Effector CD4-positive, alpha-beta T cell (primary cell): ENCODE measurements around the gene CAPZA3. TPM values are rescaled to one million over a fixed set of nuclear protein-coding genes. Genes with fewer than 3 reads are reported as not detected.
"Not testable (repeated sequence)": the region's sequence is repeated elsewhere in the genome, so short reads cannot be mapped to it uniquely, and the experiment has no call there.

Experiments used
- DNase-seq: peaks from one replicate; pipeline ENCODE4 v3.0.0-alpha.2; 2020
- total RNA-seq: gene quantifications from one replicate; lab custom pipeline; 2026; lab: John Stamatoyannopoulos, UW

Gene CAPZA3
- not detected for total RNA-seq

GRCh38 chr12:18737819-18738218 is at the start of gene CAPZA3, which contains the start of gene PLCZ1:
Gene CAPZA3 (plus strand): TSS chr12:18738119. CDS start chr12:18738269, 150 bp downstream.
Gene PLCZ1 (minus strand): TSS chr12:18738012. CDS start chr12:18737371, 641 bp downstream.
- no peak for DNase-seq

- DNase-seq, result no peak
Measured at GRCh38 chr12:18689771-18690170, 48.1 kb upstream of the CAPZA3 start.

GRCh38 chr12:18690653-18691052 is 47.3 kb upstream of the CAPZA3 start:
- no peak for DNase-seq

- not testable (repeated sequence) for DNase-seq
Measured at GRCh38 chr12:18693986-18694385, 43.9 kb upstream of the CAPZA3 start.

- no peak for DNase-seq
Measured at GRCh38 chr12:18696971-18697602, 40.8 kb upstream of the CAPZA3 start.

- no peak for DNase-seq
Measured at GRCh38 chr12:18700271-18700670, 37.6 kb upstream of the CAPZA3 start.

GRCh38 chr12:18703321-18703720 is 34.6 kb upstream of the CAPZA3 start:
- DNase-seq, result no peak

GRCh38 chr12:18703911-18704310 is 34.0 kb upstream of the CAPZA3 start:
- DNase-seq, result no peak

- DNase-seq, result no peak
Measured at GRCh38 chr12:18706798-18707197, 31.1 kb upstream of the CAPZA3 start.

- DNase-seq, result no peak
Measured at GRCh38 chr12:18716236-18716635, 21.7 kb upstream of the CAPZA3 start.

GRCh38 chr12:18718462-18718861 is 19.5 kb upstream of the CAPZA3 start:
- DNase-seq, result no peak

- DNase-seq, result no peak
Measured at GRCh38 chr12:18719922-18720510, 17.9 kb upstream of the CAPZA3 start.

- no peak for DNase-seq
Measured at GRCh38 chr12:18720690-18721089, 17.2 kb upstream of the CAPZA3 start.

GRCh38 chr12:18721452-18721851 is 16.5 kb upstream of the CAPZA3 start:
- DNase-seq, result no peak

- DNase-seq, result no peak
Measured at GRCh38 chr12:18723752-18724151, 14.2 kb upstream of the CAPZA3 start.

- DNase-seq, result no peak
Measured at GRCh38 chr12:18731156-18731555, 6.8 kb upstream of the CAPZA3 start.

GRCh38 chr12:18747895-18748294 is 10.0 kb downstream of the CAPZA3 start:
- DNase-seq, result no peak

- no peak for DNase-seq
Measured at GRCh38 chr12:18749386-18749957, 11.6 kb downstream of the CAPZA3 start.

GRCh38 chr12:18750085-18750484 is 12.2 kb downstream of the CAPZA3 start:
- no peak for DNase-seq

- DNase-seq, result no peak
Measured at GRCh38 chr12:18751866-18752265, 13.9 kb downstream of the CAPZA3 start.

GRCh38 chr12:18752280-18752920 is 14.5 kb downstream of the CAPZA3 start:
- DNase-seq, result no peak

- no peak for DNase-seq
Measured at GRCh38 chr12:18752947-18753346, 15.0 kb downstream of the CAPZA3 start.

- no peak for DNase-seq
Measured at GRCh38 chr12:18753481-18754123, 15.7 kb downstream of the CAPZA3 start.
